Mesenchymal stem cell (in vitro differentiated cells and primary cell): Measurements from ENCODE around the gene FGF6.

Experiments used
- DNase-seq: peaks from one replicate; pipeline ENCODE4 v3.0.0-alpha.2; 2013
- H2AFZ ChIP-seq: one replicate; pipeline ENCODE4 v1.6.1; 2013; ENCODE audit warnings: low read depth, mild to moderate bottlenecking, control low read depth, inconsistent platforms, low read length, moderate library complexity
- H2AK5ac ChIP-seq: 2 replicates; pipeline ENCODE4 v1.6.1; 2013; ENCODE audit warnings: low read length, moderate library complexity, mild to moderate bottlenecking, inconsistent platforms; ENCODE audit not compliant: severe bottlenecking
- H2BK120ac ChIP-seq: one replicate; pipeline ENCODE4 v1.6.1; 2013; ENCODE audit warnings: low read depth, mild to moderate bottlenecking, inconsistent platforms, low read length, moderate library complexity
- H2BK12ac ChIP-seq, 2 experiments: one replicate each; pipeline ENCODE4 v1.6.1; 2013; ENCODE audit warnings: inconsistent platforms in 2 of 2, low read length in 2 of 2, mild to moderate bottlenecking in 2 of 2, moderate library complexity in 2 of 2, control low read depth in 1 of 2
- H2BK15ac ChIP-seq: one replicate; pipeline ENCODE4 v1.6.1; 2013; ENCODE audit warnings: mild to moderate bottlenecking, low read depth, inconsistent platforms; ENCODE audit not compliant: poor library complexity, severe bottlenecking
- H2BK5ac ChIP-seq: 2 replicates; pipeline ENCODE4 v1.6.1; 2013; ENCODE audit warnings: low read depth, mild to moderate bottlenecking, low read length, control low read depth, inconsistent platforms; ENCODE audit not compliant: poor library complexity, severe bottlenecking
- H3K14ac ChIP-seq, 2 experiments: one replicate each; pipeline ENCODE4 v1.6.1; 2013; ENCODE audit warnings: inconsistent platforms in 2 of 2, low read length in 2 of 2, control low read depth in 1 of 2, mild to moderate bottlenecking in 1 of 2, moderate library complexity in 1 of 2
- H3K18ac ChIP-seq, 2 experiments: one replicate each; pipeline ENCODE4 v1.6.1; 2013; ENCODE audit warnings: inconsistent platforms in 2 of 2, low read length in 2 of 2, control low read depth in 1 of 2, low read depth in 1 of 2, mild to moderate bottlenecking in 1 of 2
- H3K23ac ChIP-seq, 2 experiments: one replicate each; pipeline ENCODE4 v1.6.1; 2013; ENCODE audit warnings: inconsistent platforms in 2 of 2, low read length in 2 of 2, mild to moderate bottlenecking in 2 of 2, moderate library complexity in 2 of 2, control low read depth in 1 of 2
- H3K27ac ChIP-seq: 2 replicates; pipeline ENCODE4 v1.5.1; 2013; ENCODE audit warnings: mild to moderate bottlenecking, moderate library complexity, low read length, control low read depth, inconsistent platforms; ENCODE audit not compliant: poor library complexity, severe bottlenecking
- H3K27me3 ChIP-seq, 2 experiments: 2 replicates each; pipeline versions ENCODE4 v1.6.1 to v1.7.0; 2013; ENCODE audit warnings: low read length in 2 of 2, mild to moderate bottlenecking in 2 of 2, moderate library complexity in 2 of 2, control low read depth in 1 of 2, inconsistent platforms in 1 of 2; ENCODE audit not compliant: control insufficient read depth in 1 of 2, insufficient read depth in 1 of 2
- H3K36me3 ChIP-seq, 2 experiments: 2 replicates each; pipeline versions ENCODE4 v1.6.1 to v1.7.0; 2013; ENCODE audit warnings: low read length in 2 of 2, control low read depth in 1 of 2, inconsistent platforms in 1 of 2, low read depth in 1 of 2, mild to moderate bottlenecking in 1 of 2; ENCODE audit not compliant: insufficient read depth in 2 of 2, control insufficient read depth in 1 of 2
- H3K4ac ChIP-seq, 2 experiments: one replicate each; pipeline ENCODE4 v1.6.1; 2013; ENCODE audit warnings: inconsistent platforms in 2 of 2, low read length in 2 of 2, mild to moderate bottlenecking in 2 of 2, moderate library complexity in 2 of 2, control low read depth in 1 of 2, low read depth in 1 of 2
- H3K4me1 ChIP-seq: 2 replicates; pipeline ENCODE4 v1.6.1; 2013; ENCODE audit warnings: low read depth, low read length, control low read depth; ENCODE audit not compliant: control insufficient read depth, insufficient read depth
- H3K4me2 ChIP-seq: 2 replicates; pipeline ENCODE4 v1.6.1; 2013; ENCODE audit warnings: low read length, mild to moderate bottlenecking, inconsistent platforms; ENCODE audit not compliant: poor library complexity, severe bottlenecking
- H3K4me3 ChIP-seq, 2 experiments: 2 replicates each; pipeline versions ENCODE4 v1.5.1 to v1.7.0; 2013; ENCODE audit warnings: low read length in 2 of 2, mild to moderate bottlenecking in 2 of 2, control low read depth in 1 of 2, low read depth in 1 of 2; ENCODE audit not compliant: insufficient read depth in 1 of 2
- H3K79me1 ChIP-seq: replicated peaks from 2 replicates; pipeline ENCODE4 v1.6.1; 2013; ENCODE audit warnings: mild to moderate bottlenecking, control low read depth, low read length, inconsistent platforms; ENCODE audit not compliant: poor library complexity, severe bottlenecking
- H3K9ac ChIP-seq: 2 replicates; pipeline ENCODE4 v1.7.0; 2013; ENCODE audit warnings: mild to moderate bottlenecking, low read length, moderate library complexity
- H3K9me3 ChIP-seq: 2 replicates; pipeline ENCODE4 v1.7.0; 2013; ENCODE audit warnings: mild to moderate bottlenecking, low read length; ENCODE audit not compliant: control insufficient read depth
- H4K8ac ChIP-seq: one replicate; pipeline ENCODE4 v1.6.1; 2013; ENCODE audit warnings: inconsistent platforms, mild to moderate bottlenecking, low read length, moderate library complexity
- H4K91ac ChIP-seq: one replicate; pipeline ENCODE4 v1.6.1; 2013; ENCODE audit warnings: mild to moderate bottlenecking, low read length, inconsistent platforms
- WGBS: methylation state at CpG from one replicate; pipeline ENCODE4 v1.1.7; 2013; ENCODE audit warnings: mixed read lengths; 5-methylcytosine and 5-hydroxymethylcytosine counted together

Gene FGF6

DNA sequence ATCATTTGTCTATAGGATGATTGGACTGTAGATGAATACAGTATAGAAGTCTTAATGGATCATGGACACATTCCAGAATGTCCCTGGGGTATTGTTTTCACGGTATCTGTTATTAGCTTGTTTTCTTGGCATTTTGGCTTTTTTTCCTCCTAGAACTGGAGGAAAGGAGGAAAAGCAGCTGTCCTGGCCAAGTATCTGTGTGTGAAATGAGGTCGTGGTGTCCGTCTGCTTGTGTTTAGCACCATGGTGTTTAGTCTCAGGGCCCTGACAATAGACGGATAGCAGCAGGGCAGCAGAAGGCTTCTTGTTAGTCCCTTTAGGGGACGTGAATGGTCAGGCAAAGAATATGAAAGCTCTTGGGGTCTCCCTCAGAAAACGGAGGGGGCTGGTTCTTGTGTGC lies 21.2 kb downstream of the FGF6 start:
- no peak overlapping the region for H3K27ac ChIP-seq
- no peak overlapping the region for H3K18ac ChIP-seq
- H3K4ac ChIP-seq = no peak overlapping the region
- H3K9me3 ChIP-seq = no peaks in the 10 kb centered on the region
- H3K36me3 ChIP-seq = no peaks in the 10 kb centered on the region
- no peak overlapping the region for H3K4me2 ChIP-seq
- H3K4me1 ChIP-seq = no peaks in the 10 kb centered on the region
- H3K4me3 ChIP-seq = no peak overlapping the region
- H3K14ac ChIP-seq = no peak overlapping the region
- no peak overlapping the region for H2BK120ac ChIP-seq
- H2AK5ac ChIP-seq = no peak overlapping the region
- H4K91ac ChIP-seq = no peak overlapping the region
- no peak for DNase-seq
- H2BK12ac ChIP-seq = no peak overlapping the region
- no peak overlapping the region for H3K23ac ChIP-seq
- H2BK5ac ChIP-seq = no peak overlapping the region
- H4K8ac ChIP-seq = no peak overlapping the region
- H3K27me3 ChIP-seq = peaks cover 0 to 17% of the 10 kb centered on the region in 2 experiments
- 72% methylated on average over 6 of the region's 6 CpGs for WGBS
- no peak overlapping the region for H2BK15ac ChIP-seq
- no peak overlapping the region for H3K9ac ChIP-seq
- H2AFZ ChIP-seq = no peak overlapping the region
- no peaks in the 10 kb centered on the region for H3K79me1 ChIP-seq

DNA sequence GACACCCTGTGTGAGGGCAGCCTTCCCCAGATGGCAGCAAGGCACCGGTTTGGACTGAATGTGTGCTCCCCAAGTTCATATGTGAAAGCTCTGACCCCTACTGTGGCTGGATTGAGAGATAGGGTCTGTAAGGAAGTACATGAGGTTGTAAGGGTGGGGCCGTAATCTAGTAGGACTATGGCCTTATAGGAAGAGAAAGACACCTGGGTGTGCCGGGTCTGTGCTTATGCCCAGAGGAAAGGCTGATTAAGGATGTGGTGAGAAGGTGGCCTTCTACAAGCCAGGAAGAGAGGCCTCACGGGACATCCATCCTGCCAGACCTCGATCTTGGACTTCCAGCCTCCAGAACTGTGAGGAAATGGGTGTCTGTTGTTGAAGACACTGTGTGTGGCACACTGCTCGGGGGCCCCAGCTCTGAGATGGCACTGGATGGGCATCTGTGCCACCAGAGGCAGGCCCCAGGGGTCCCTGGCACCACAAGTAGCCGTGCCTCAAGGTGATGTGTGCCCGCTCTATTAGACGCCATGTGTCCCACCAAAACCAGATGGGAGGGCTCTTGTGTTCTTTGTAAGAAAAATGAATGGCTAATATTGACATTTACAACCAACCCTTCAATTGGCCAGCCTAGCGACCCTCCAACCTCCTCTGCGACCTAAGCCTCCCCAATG lies 22.0 kb downstream of the FGF6 start:
- Histone ChIP-seq H2BK5ac (no peak overlapping the region), H3K18ac (no peak overlapping the region), H3K4ac (no peak overlapping the region), H3K23ac (no peak overlapping the region), H3K4me3 (no peak overlapping the region), H3K36me3 (no peaks in the 10 kb centered on the region), H3K4me2 (no peak overlapping the region), H3K27ac (no peak overlapping the region), H4K91ac (no peak overlapping the region), H3K27me3 (peaks cover 1 to 25% of the 10 kb centered on the region in 2 experiments), H3K9me3 (no peaks in the 10 kb centered on the region), H3K9ac (no peak overlapping the region), H2BK15ac (no peak overlapping the region), H3K14ac (no peak overlapping the region), H4K8ac (no peak overlapping the region), H3K4me1 (no peaks in the 10 kb centered on the region), H2AFZ (no peak overlapping the region), H3K79me1 (no peaks in the 10 kb centered on the region), H2BK120ac (no peak overlapping the region), H2BK12ac (no peak overlapping the region), H2AK5ac (no peak overlapping the region)
- WGBS = 79% methylated on average over 6 of the region's 11 CpGs
- DNase-seq = no peak

DNA sequence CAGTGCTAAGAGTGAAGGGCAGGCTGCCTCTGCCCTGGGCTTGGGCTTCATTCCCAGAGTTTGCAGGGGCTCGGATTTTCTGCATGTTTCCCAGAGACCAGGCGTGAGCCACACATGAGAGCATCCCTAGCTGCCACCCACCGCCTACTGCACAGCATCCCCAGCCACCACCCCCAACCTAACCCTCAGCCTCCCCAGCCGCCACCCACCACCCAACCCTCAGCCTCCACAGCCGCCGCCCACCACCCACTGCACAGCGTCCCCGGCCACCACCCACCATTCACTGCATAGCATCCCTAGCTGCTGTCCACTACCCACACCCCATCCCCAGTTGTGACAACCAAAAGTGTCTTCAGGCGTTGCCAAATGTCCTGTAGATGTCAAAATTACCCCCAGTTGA lies 22.6 kb downstream of the FGF6 start:
- no peaks in the 10 kb centered on the region for H3K4me1 ChIP-seq
- no peaks in the 10 kb centered on the region for H3K79me1 ChIP-seq
- 90% methylated on average over 9 of the region's 9 CpGs for WGBS
- H3K27ac ChIP-seq = no peak overlapping the region
- H3K9ac ChIP-seq = no peak overlapping the region
- H3K4me3 ChIP-seq = no peak overlapping the region
- no peak overlapping the region for H2BK15ac ChIP-seq
- no peak overlapping the region for H4K91ac ChIP-seq
- H2BK12ac ChIP-seq = no peak overlapping the region
- H2AK5ac ChIP-seq = no peak overlapping the region
- no peak overlapping the region for H2BK5ac ChIP-seq
- no peak overlapping the region for H3K4ac ChIP-seq
- peaks cover 4 to 31% of the 10 kb centered on the region in 2 experiments for H3K27me3 ChIP-seq
- no peaks in the 10 kb centered on the region for H3K36me3 ChIP-seq
- no peaks in the 10 kb centered on the region for H3K9me3 ChIP-seq
- H3K14ac ChIP-seq = no peak overlapping the region
- H3K23ac ChIP-seq = no peak overlapping the region
- H2AFZ ChIP-seq = no peak overlapping the region
- DNase-seq = no peak
- H3K4me2 ChIP-seq = no peak overlapping the region
- H3K18ac ChIP-seq = no peak overlapping the region
- H2BK120ac ChIP-seq = no peak overlapping the region
- H4K8ac ChIP-seq = no peak overlapping the region

- Histone ChIP-seq H3K4me2 (no peak overlapping the region), H3K4me3 (no peak overlapping the region), H3K18ac (no peak overlapping the region), H3K4me1 (peaks cover 2% of the 10 kb centered on the region), H3K27ac (no peak overlapping the region), H3K36me3 (no peaks in the 10 kb centered on the region), H2BK5ac (no peak overlapping the region), H3K4ac (no peak overlapping the region), H4K8ac (no peak overlapping the region), H3K9me3 (no peaks in the 10 kb centered on the region), H3K23ac (no peak overlapping the region), H3K79me1 (no peaks in the 10 kb centered on the region), H2BK120ac (no peak overlapping the region), H2AFZ (no peak overlapping the region), H3K14ac (no peak overlapping the region), H3K9ac (no peak overlapping the region), H2AK5ac (no peak overlapping the region), H2BK15ac (no peak overlapping the region), H3K27me3 (peaks cover 16 to 45% of the 10 kb centered on the region in 2 experiments), H2BK12ac (no peak overlapping the region), H4K91ac (no peak overlapping the region)
- 13% methylated on average over 3 of the region's 4 CpGs for WGBS
- peak; percentile 47 for DNase-seq
Measured at GRCh38 chr12:4421590-4422031, 24.0 kb downstream of the FGF6 start.
